ENCODE measurements around the gene PRELP.

The PRELP gene

GRCh38 chr1:203481196-203481595 lies 5.6 kb downstream of the PRELP start:
- no peak overlapping the region for H3K4me3 ChIP-seq (ENCODE audit: low read length)
- no peak overlapping the region for H3K4me2 ChIP-seq (ENCODE audit: low read length)
- peaks cover 9% of the 10 kb centered on the region for H3K27me3 ChIP-seq (ENCODE audit: low read depth, low read length)
- no peaks in the 10 kb centered on the region for H3K9me3 ChIP-seq (ENCODE audit: insufficient read depth, low read length)
- no peaks in the 10 kb centered on the region for H3K79me2 ChIP-seq (ENCODE audit: low read length)
- no peaks in the 10 kb centered on the region for H3K36me3 ChIP-seq (replicated peaks; ENCODE audit: low read depth, low read length)
- H3K27ac ChIP-seq (ENCODE audit: low read length) = no peak overlapping the region
- H2AFZ ChIP-seq (ENCODE audit: low read depth, low read length) = no peak overlapping the region
- no peak overlapping the region for H3K9ac ChIP-seq (ENCODE audit: low read length)
- H4K20me1 ChIP-seq (ENCODE audit: insufficient read depth, low read length) = no peaks in the 10 kb centered on the region
- TF ChIP-seq EZH2phosphoT487 (IDR thresholded peaks at IDR 0.05; ENCODE audit: low read depth) (no peak), CTCF (IDR thresholded peaks at IDR 0.05; ENCODE audit: low read depth, low read length) (no peak)
- H3K4me1 ChIP-seq (ENCODE audit: low read length) = peaks cover 16% of the 10 kb centered on the region

GRCh38 chr1:203486618-203487370 lies 11.2 kb downstream of the PRELP start:
- Histone ChIP-seq H3K4me2 (ENCODE audit: low read length) (peak overlapping the region; percentile 71), H3K27ac (ENCODE audit: low read length) (no peak overlapping the region), H4K20me1 (ENCODE audit: insufficient read depth, low read length) (no peaks in the 10 kb centered on the region), H3K9me3 (ENCODE audit: insufficient read depth, low read length) (no peaks in the 10 kb centered on the region), H3K27me3 (ENCODE audit: low read depth, low read length) (peaks cover 14% of the 10 kb centered on the region; the same call in 1 of the 2 replicates), H3K4me3 (ENCODE audit: low read length) (peak overlapping the region; percentile 77), H3K4me1 (ENCODE audit: low read length) (peaks cover 4% of the 10 kb centered on the region; the same call in 1 of the 2 replicates), H3K9ac (ENCODE audit: low read length) (peak overlapping the region; percentile 68), H3K36me3 (replicated peaks; ENCODE audit: low read depth, low read length) (no peaks in the 10 kb centered on the region), H2AFZ (ENCODE audit: low read depth, low read length) (peak overlapping the region; percentile 90), H3K79me2 (ENCODE audit: low read length) (no peaks in the 10 kb centered on the region)
- TF ChIP-seq CTCF (IDR thresholded peaks at IDR 0.05; ENCODE audit: low read depth, low read length) (no peak), EZH2phosphoT487 (IDR thresholded peaks at IDR 0.05; ENCODE audit: low read depth) (no peak)

- Histone ChIP-seq H3K27ac (ENCODE audit: low read length) (no peak overlapping the region), H3K36me3 (replicated peaks; ENCODE audit: low read depth, low read length) (no peaks in the 10 kb centered on the region), H3K79me2 (ENCODE audit: low read length) (no peaks in the 10 kb centered on the region), H3K4me1 (ENCODE audit: low read length) (peaks cover 4% of the 10 kb centered on the region; the same call in 1 of the 2 replicates), H2AFZ (ENCODE audit: low read depth, low read length) (no peak overlapping the region), H3K9ac (ENCODE audit: low read length) (no peak overlapping the region), H4K20me1 (ENCODE audit: insufficient read depth, low read length) (no peaks in the 10 kb centered on the region), H3K4me2 (ENCODE audit: low read length) (peak overlapping the region; percentile 71; the same call in 1 of the 2 replicates), H3K9me3 (ENCODE audit: insufficient read depth, low read length) (no peaks in the 10 kb centered on the region), H3K4me3 (ENCODE audit: low read length) (no peak overlapping the region), H3K27me3 (ENCODE audit: low read depth, low read length) (peaks cover 27% of the 10 kb centered on the region)
- TF ChIP-seq CTCF (IDR thresholded peaks at IDR 0.05; ENCODE audit: low read depth, low read length) (no peak), EZH2phosphoT487 (IDR thresholded peaks at IDR 0.05; ENCODE audit: low read depth) (no peak)
These were observed 12.9 kb downstream of the PRELP start for GRCh38 chr1:203488539-203488938.

GRCh38 chr1:203490607-203491006 lies 15.0 kb downstream of the PRELP start:
- Histone ChIP-seq H4K20me1 (ENCODE audit: insufficient read depth, low read length) (no peaks in the 10 kb centered on the region), H3K27ac (ENCODE audit: low read length) (no peak overlapping the region), H3K4me2 (ENCODE audit: low read length) (no peak overlapping the region), H3K9me3 (ENCODE audit: insufficient read depth, low read length) (no peaks in the 10 kb centered on the region), H3K27me3 (ENCODE audit: low read depth, low read length) (peaks cover 30% of the 10 kb centered on the region), H3K9ac (ENCODE audit: low read length) (no peak overlapping the region), H2AFZ (ENCODE audit: low read depth, low read length) (no peak overlapping the region), H3K79me2 (ENCODE audit: low read length) (no peaks in the 10 kb centered on the region), H3K4me3 (ENCODE audit: low read length) (no peak overlapping the region), H3K36me3 (replicated peaks; ENCODE audit: low read depth, low read length) (no peaks in the 10 kb centered on the region), H3K4me1 (ENCODE audit: low read length) (peaks cover 4% of the 10 kb centered on the region; the same call in 1 of the 2 replicates)
- TF ChIP-seq EZH2phosphoT487 (IDR thresholded peaks at IDR 0.05; ENCODE audit: low read depth) (no peak), CTCF (IDR thresholded peaks at IDR 0.05; ENCODE audit: low read depth, low read length) (no peak)

Measured in OCI-LY3 (cell line).